Type B pancreatic cell (in vitro differentiated cells): ENCODE measurements around the gene VPS25. TPM values are rescaled to one million over a fixed set of nuclear protein-coding genes. Genes with fewer than 3 reads are reported as not detected.

Experiments
- DNase-seq: peaks from one replicate; pipeline ENCODE4 v3.0.0; 2021; ENCODE audit warnings: mixed read lengths; ENCODE audit not compliant: unreplicated experiment; ENCODE audit errors: extremely low spot score
- H3K27ac Mint-ChIP-seq: 2 replicates; pipeline ENCODE4 v1.8.0; 2021; ENCODE audit warnings: mild to moderate bottlenecking, mixed read lengths
- H3K27me3 Mint-ChIP-seq: 2 replicates; pipeline ENCODE4 v1.8.0; 2021; ENCODE audit warnings: mixed read lengths
- H3K36me3 Mint-ChIP-seq: 2 replicates; pipeline ENCODE4 v1.8.0; 2021; ENCODE audit warnings: mixed read lengths
- H3K4me1 Mint-ChIP-seq: one replicate; pipeline ENCODE4 v1.8.0; 2021; ENCODE audit warnings: mixed read lengths; ENCODE audit not compliant: unreplicated experiment
- H3K4me3 Mint-ChIP-seq: 2 replicates; pipeline ENCODE4 v1.8.0; 2021; ENCODE audit warnings: mild to moderate bottlenecking, mixed read lengths
- H3K9me3 Mint-ChIP-seq: 2 replicates; pipeline ENCODE4 v1.8.0; 2021; ENCODE audit warnings: mixed read lengths
- CTCF ChIP-seq: fragments of 200-600 bp; sonication (generic); conservative IDR thresholded peaks from 2 replicates; pipeline ENCODE4 v1.5.0; 2021; ENCODE audit warnings: antibody characterized with exemption, mild to moderate bottlenecking
- total RNA-seq: library from RNA; stranded (reverse); gene quantifications from 2 replicates; pipeline ENCODE4 v1.2.1, GENCODE V29; 2021; ENCODE audit warnings: low replicate concordance

The VPS25 gene
- total RNA-seq, 1 donor from 2014 or later = 86.9 TPM

GRCh38 chr17:42803074-42803883 lies 30.0 kb downstream of the VPS25 start:
- no peak for DNase-seq
- H3K36me3 Mint-ChIP-seq = peaks cover 3% of the 10 kb centered on the region
- H3K9me3 Mint-ChIP-seq = peaks cover 5% of the 10 kb centered on the region
- H3K4me1 Mint-ChIP-seq = peaks cover 17% of the 10 kb centered on the region
- no peak overlapping the region for H3K27ac Mint-ChIP-seq
- peaks cover 15% of the 10 kb centered on the region for H3K27me3 Mint-ChIP-seq
- no peak for TF ChIP-seq CTCF
- H3K4me3 Mint-ChIP-seq = no peak overlapping the region

GRCh38 chr17:42804918-42805367 lies 31.7 kb downstream of the VPS25 start:
- no peak for TF ChIP-seq CTCF
- no peak overlapping the region for H3K4me3 Mint-ChIP-seq
- H3K4me1 Mint-ChIP-seq = peaks cover 10% of the 10 kb centered on the region
- peaks cover 12% of the 10 kb centered on the region for H3K27me3 Mint-ChIP-seq
- peaks cover 4% of the 10 kb centered on the region for H3K36me3 Mint-ChIP-seq
- H3K27ac Mint-ChIP-seq = peak overlapping the region; percentile 58
- no peaks in the 10 kb centered on the region for H3K9me3 Mint-ChIP-seq
- DNase-seq = no peak

- Mint-ChIP-seq H3K9me3 (no peaks in the 10 kb centered on the region), H3K4me3 (no peak overlapping the region), H3K4me1 (peaks cover 10% of the 10 kb centered on the region), H3K36me3 (peaks cover 6% of the 10 kb centered on the region), H3K27ac (no peak overlapping the region), H3K27me3 (peaks cover 4% of the 10 kb centered on the region)
- no peak for DNase-seq
- TF ChIP-seq CTCF = no peak
Measured at GRCh38 chr17:42806249-42806648, 33.0 kb downstream of the VPS25 start.

DNA sequence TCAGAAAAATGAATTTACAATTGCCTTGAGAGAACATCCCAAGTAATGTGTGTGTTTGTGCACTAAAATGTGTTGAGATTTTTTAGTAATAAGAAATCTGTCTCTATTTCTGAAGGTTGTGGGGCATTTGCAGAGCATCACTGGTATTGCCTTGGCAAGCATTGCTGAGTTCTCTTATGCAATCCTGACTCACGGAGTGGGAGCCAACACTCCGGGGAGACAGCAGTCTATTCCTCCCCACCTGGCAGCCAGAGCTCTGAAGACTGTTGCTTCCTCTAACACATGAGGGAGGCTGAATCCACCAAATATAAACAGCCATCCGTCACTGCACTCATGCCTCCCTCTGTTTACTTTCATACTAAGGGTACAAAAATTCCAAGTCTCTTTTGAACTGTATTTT lies 36.0 kb downstream of the VPS25 start:
- no peak for DNase-seq
- H3K4me3 Mint-ChIP-seq = no peak overlapping the region
- TF ChIP-seq CTCF = no peak
- no peaks in the 10 kb centered on the region for H3K27me3 Mint-ChIP-seq
- H3K9me3 Mint-ChIP-seq = no peaks in the 10 kb centered on the region
- H3K4me1 Mint-ChIP-seq = peaks cover 10% of the 10 kb centered on the region
- peaks cover 12% of the 10 kb centered on the region for H3K36me3 Mint-ChIP-seq
- H3K27ac Mint-ChIP-seq = no peak overlapping the region

DNA sequence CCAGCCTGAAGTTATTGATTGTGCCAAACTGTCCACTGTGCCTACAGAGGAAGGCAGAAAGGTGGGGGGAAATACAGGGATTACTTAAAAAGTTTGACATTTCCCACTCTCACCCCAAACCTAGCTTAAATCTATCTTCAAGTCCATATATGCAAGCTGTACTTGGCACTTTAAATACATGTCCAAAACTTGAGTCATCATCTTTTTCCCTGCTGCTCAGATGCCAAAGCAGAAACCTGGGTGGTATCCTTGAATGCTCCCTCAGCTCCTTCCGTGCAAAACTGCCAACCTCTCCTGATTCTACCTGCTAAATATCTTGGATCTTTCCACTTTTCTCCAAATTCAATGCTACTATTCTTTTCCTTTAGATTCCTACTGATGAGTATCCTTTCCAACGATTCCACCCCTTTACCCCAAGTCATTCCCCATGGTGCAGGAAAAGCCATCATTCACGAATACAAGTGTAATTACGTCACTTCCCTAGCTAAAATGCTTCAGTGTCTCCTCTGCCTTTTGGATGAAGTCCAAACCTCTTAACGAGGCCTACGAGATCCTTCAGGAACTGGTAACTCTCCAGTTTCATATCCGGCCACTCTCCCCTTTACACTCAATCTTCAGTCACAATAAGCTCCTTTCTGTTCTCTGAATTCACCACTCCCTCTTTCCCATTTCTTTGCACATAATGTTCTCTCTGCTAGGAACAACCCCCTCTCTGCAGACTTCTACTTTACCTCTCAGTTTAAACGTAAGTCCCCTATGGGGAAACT lies 41.6 kb downstream of the VPS25 start:
- Mint-ChIP-seq H3K27me3 (no peaks in the 10 kb centered on the region), H3K27ac (no peak overlapping the region), H3K4me3 (no peak overlapping the region), H3K4me1 (no peaks in the 10 kb centered on the region), H3K36me3 (peaks cover 22% of the 10 kb centered on the region), H3K9me3 (no peaks in the 10 kb centered on the region)
- no peak for TF ChIP-seq CTCF
- no peak for DNase-seq
